ENCODE data around the gene GOLGA1.

GOLGA1 gene

GRCh38 chr9:124940894-124941678 lies at the start of gene GOLGA1:
TSS of gene GOLGA1 (minus strand) at chr9:124941083. CDS start at chr9:124938711, 2,372 bp downstream.
- peak; percentile 95 for DNase-seq (ENCODE audit: low read depth)

- no peak for DNase-seq (ENCODE audit: low read depth)
Observed at GRCh38 chr9:124983698-124984097, 42.8 kb upstream of the GOLGA1 start.

GRCh38 chr9:124980431-124980830 lies 39.5 kb upstream of the GOLGA1 start:
- no peak for DNase-seq (ENCODE audit: low read depth)

GRCh38 chr9:124975131-124975530 lies 34.2 kb upstream of the GOLGA1 start:
- peak; percentile 61 for DNase-seq (ENCODE audit: low read depth)

GRCh38 chr9:124973807-124974206 lies 32.9 kb upstream of the GOLGA1 start:
- DNase-seq (ENCODE audit: low read depth), result no peak

- no peak for DNase-seq (ENCODE audit: low read depth)
Observed at GRCh38 chr9:124972241-124972770, 31.4 kb upstream of the GOLGA1 start.

GRCh38 chr9:124969401-124969800 lies 28.5 kb upstream of the GOLGA1 start:
- DNase-seq (ENCODE audit: low read depth), result no peak

- no peak for DNase-seq (ENCODE audit: low read depth)
Observed at GRCh38 chr9:124968238-124968637, 27.4 kb upstream of the GOLGA1 start.

GRCh38 chr9:124965775-124966568 lies 25.1 kb upstream of the GOLGA1 start:
- DNase-seq (ENCODE audit: low read depth), result peak; percentile 86

GRCh38 chr9:124964604-124965003 lies 23.7 kb upstream of the GOLGA1 start:
- no peak for DNase-seq (ENCODE audit: low read depth)

GRCh38 chr9:124964056-124964455 lies 23.2 kb upstream of the GOLGA1 start:
- DNase-seq (ENCODE audit: low read depth), result peak; percentile 88

GRCh38 chr9:124960409-124960752 lies 19.5 kb upstream of the GOLGA1 start:
- DNase-seq (ENCODE audit: low read depth), result no peak

GRCh38 chr9:124959671-124960408 lies 19.0 kb upstream of the GOLGA1 start:
- DNase-seq (ENCODE audit: low read depth), result peak; percentile 94

GRCh38 chr9:124954255-124954654 lies 13.4 kb upstream of the GOLGA1 start:
- no peak for DNase-seq (ENCODE audit: low read depth)

GRCh38 chr9:124950050-124950718 lies 9.3 kb upstream of the GOLGA1 start:
- DNase-seq (ENCODE audit: low read depth), result no peak

- DNase-seq (ENCODE audit: low read depth), result no peak
Observed at GRCh38 chr9:124949387-124949786, 8.5 kb upstream of the GOLGA1 start.

GRCh38 chr9:124947727-124948391 lies 7.0 kb upstream of the GOLGA1 start:
- no peak for DNase-seq (ENCODE audit: low read depth)

GRCh38 chr9:124946167-124946566 lies 5.3 kb upstream of the GOLGA1 start:
- no peak for DNase-seq (ENCODE audit: low read depth)

- DNase-seq (ENCODE audit: low read depth), result peak; percentile 75
Observed at GRCh38 chr9:124941679-124942561, 1.0 kb upstream of the GOLGA1 start.

- DNase-seq (ENCODE audit: low read depth), result no peak
Observed at GRCh38 chr9:124940521-124940893, 376 bp downstream of the GOLGA1 start.
